AG04449 (cell line): ENCODE results near the gene PPM1N.
A peak's percentile ranks its signal among the peaks of the same experiment; 100 is the strongest.

Experiments used
- CTCF ChIA-PET: fragments of 350-600 bp; formaldehyde crosslinking; extraction: SDS; loops from one replicate; lab custom pipeline; 2021; ENCODE audit warnings: antibody characterized with exemption; lab: Yijun Ruan, JAX
- POLR2A ChIA-PET: fragments of 400-600, 350-600 bp; formaldehyde crosslinking; extraction: SDS; loops from one replicate; lab custom pipeline; 2020; ENCODE audit warnings: antibody characterized with exemption, inconsistent platforms; lab: Yijun Ruan, JAX
- DNase-seq: peaks from one replicate; pipeline ENCODE4 v3.0.0-alpha.2; 2010; ENCODE audit warnings: low read depth, low spot score
- H3K4me3 ChIP-seq: 2 replicates; pipeline ENCODE4 v1.5.1; 2011; ENCODE audit warnings: low read depth, mild to moderate bottlenecking, control low read depth, low read length
- TF ChIP-seq, protein P1 (sequence below): IDR thresholded peaks from one replicate; pipeline ENCODE4 v1.5.1; 2011; ENCODE audit warnings: mild to moderate bottlenecking, moderate library complexity, low read length, control low read depth, inconsistent platforms; ENCODE audit not compliant: insufficient read depth; ENCODE audit errors: missing control alignments

The PPM1N gene

GRCh38 chr19:45468803-45469131 lies 29.5 kb upstream of the PPM1N start:
- TF ChIP-seq, protein P1, sequence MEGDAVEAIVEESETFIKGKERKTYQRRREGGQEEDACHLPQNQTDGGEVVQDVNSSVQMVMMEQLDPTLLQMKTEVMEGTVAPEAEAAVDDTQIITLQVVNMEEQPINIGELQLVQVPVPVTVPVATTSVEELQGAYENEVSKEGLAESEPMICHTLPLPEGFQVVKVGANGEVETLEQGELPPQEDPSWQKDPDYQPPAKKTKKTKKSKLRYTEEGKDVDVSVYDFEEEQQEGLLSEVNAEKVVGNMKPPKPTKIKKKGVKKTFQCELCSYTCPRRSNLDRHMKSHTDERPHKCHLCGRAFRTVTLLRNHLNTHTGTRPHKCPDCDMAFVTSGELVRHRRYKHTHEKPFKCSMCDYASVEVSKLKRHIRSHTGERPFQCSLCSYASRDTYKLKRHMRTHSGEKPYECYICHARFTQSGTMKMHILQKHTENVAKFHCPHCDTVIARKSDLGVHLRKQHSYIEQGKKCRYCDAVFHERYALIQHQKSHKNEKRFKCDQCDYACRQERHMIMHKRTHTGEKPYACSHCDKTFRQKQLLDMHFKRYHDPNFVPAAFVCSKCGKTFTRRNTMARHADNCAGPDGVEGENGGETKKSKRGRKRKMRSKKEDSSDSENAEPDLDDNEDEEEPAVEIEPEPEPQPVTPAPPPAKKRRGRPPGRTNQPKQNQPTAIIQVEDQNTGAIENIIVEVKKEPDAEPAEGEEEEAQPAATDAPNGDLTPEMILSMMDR, result no peak
- CTCF ChIA-PET, result interaction anchor here (1.4 to 19.3 kb wide), 6 partner anchors 9 to 40 kb away, joined by 4 to 773 read pairs (median 12); no protein-coding TSS in a partner anchor
- POLR2A ChIA-PET, result interaction anchor here (1.0 to 3.4 kb wide), 7 partner anchors 8 to 59 kb away, joined by 3 to 37 read pairs (median 7); no protein-coding TSS in a partner anchor
- H3K4me3 ChIP-seq, result peak overlapping the region; percentile 95
- no peak for DNase-seq

- ChIA-PET CTCF (interaction anchor here (0.8 to 19.3 kb wide), 6 partner anchors 9 to 44 kb away, joined by 3 to 773 read pairs (median 12); no protein-coding TSS in a partner anchor), POLR2A (interaction anchor here (1.0 to 3.4 kb wide), 6 partner anchors 7 to 60 kb away, joined by 3 to 37 read pairs (median 5); no protein-coding TSS in a partner anchor)
- DNase-seq, result no peak
- peak overlapping the region; percentile 95 for H3K4me3 ChIP-seq
- TF ChIP-seq, protein P1, result peak; percentile 0
Observed at GRCh38 chr19:45469132-45469944, 28.9 kb upstream of the PPM1N start.

DNA sequence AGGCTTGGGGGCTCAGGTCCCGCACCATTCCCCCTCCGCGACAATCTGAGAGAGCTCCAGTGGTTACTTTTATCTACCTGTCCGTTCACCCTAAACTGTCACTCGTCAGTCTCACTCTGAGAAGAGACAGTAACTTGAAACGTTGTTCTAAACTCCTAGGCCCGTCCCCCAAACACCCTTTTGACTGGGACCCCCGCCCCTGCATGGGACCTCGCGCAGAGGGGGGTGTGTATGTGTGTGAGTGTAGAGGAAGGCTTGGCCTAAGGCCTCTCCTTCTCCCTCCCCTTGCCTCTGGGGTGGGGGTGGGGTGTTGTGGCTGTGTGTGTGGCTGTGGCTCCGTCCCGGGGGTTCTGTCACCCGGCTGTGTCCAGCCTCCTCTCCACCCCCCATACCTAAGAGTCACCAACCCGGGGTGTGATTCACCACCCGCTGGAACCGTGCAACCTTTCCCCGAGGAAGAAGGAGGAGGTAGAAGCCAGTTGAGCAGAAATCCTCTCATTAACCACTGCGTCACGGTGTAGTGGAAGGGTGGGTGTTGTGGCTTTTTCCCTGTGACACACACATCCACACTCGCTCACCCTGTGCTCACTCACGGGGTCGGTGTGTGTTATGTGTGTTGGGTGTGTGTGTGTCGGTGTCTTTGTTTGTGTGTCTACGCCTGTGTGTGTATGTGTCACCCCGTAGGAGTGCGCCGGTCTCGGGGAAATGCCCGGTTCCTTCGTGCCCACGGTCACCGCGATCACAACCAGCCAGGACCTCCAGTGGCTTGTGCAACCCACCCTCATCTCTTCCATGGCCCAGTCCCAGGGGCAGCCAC lies 28.1 kb upstream of the PPM1N start:
- no peak for DNase-seq
- POLR2A ChIA-PET, result interaction anchor here (1.6 to 3.4 kb wide), 2 partner anchors 9 to 15 kb away, joined by 9 to 37 read pairs; no protein-coding TSS in a partner anchor
- CTCF ChIA-PET, result interaction anchor here (0.8 to 19.3 kb wide), 6 partner anchors 8 to 45 kb away, joined by 3 to 773 read pairs (median 12); no protein-coding TSS in a partner anchor
- peak overlapping the region; percentile 95 for H3K4me3 ChIP-seq
- TF ChIP-seq, protein P1, result no peak

DNA sequence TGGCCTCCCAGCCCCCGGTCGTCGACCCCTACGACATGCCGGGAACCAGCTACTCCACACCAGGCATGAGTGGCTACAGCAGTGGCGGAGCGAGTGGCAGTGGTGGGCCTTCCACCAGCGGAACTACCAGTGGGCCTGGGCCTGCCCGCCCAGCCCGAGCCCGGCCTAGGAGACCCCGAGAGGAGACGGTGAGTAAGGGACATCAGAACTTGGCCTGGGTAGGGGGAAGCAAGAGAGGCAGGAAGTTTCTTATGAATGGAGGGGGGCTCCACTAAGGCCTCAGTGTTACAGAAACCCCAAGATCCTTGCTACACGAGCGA lies 27.5 kb upstream of the PPM1N start:
- CTCF ChIA-PET, result interaction anchor here (1.3 to 19.3 kb wide), 4 partner anchors 7 to 68 kb away, joined by 3 to 773 read pairs (median 24); no protein-coding TSS in a partner anchor
- no peak overlapping the region for H3K4me3 ChIP-seq
- POLR2A ChIA-PET, result interaction anchor here (0.7 kb wide), 1 partner anchor 8 kb away, joined by 3 read pairs; no protein-coding TSS in a partner anchor
- DNase-seq, result no peak
- TF ChIP-seq, protein P1, result no peak

GRCh38 chr19:45471111-45471930 lies 26.9 kb upstream of the PPM1N start:
- ChIA-PET POLR2A (interaction anchor here (0.7 kb wide), 1 partner anchor 8 kb away, joined by 3 read pairs; no protein-coding TSS in a partner anchor), CTCF (interaction anchor here (1.3 to 19.3 kb wide), 4 partner anchors 7 to 69 kb away, joined by 3 to 773 read pairs (median 24); no protein-coding TSS in a partner anchor)
- H3K4me3 ChIP-seq, result no peak overlapping the region
- TF ChIP-seq, protein P1, result no peak
- no peak for DNase-seq
